HG03108 (cell line): ENCODE measurements around the gene TFDP1.

ENCODE experiments used
- ATAC-seq: cut with Tn5 transposase; IDR thresholded peaks from one replicate; pipeline ENCODE4 v1.9.1; 2021; ENCODE audit warnings: moderate library complexity; ENCODE audit not compliant: unreplicated experiment

The TFDP1 gene

DNA sequence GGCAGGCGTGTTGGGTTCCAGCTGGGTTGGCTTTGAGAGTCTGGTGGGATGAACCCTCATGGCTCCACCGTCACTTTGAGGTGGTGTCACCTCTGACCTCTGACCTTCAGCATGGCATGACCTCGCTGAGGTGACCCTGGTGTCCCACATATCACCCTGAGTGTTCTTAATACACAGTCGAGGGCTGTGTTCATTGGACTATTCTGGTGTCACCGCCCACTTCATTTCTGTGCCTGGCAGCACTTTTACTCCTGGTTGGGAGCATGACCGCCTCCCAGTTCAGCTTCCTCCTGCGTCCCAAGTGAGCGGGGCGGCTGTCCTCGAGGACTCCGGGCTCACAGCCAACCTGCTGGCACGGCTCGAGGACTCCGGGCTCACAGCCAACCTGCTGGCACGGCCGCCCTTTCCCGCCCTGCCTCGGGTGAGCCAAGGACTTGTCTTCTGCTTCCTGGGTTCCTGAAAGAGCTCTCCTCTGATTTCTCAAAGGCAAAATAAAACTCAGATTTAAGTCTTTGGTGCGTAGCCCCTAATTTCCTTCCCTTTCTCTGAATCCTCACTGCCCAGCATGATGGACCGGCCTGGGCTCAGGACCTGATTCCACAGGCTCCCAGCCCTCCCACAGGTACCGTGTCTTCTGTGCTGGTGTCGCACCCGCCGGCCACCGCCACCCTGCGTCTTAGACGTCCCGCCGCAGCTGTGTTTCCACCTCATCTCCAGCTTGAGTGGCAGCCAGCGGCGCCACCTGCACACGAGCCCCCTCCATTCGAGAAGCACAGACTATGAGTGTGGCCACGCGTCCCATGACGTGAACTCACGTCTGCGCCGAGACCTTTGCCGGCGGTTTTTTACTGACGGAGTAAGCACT lies 63.0 kb downstream of the TFDP1 start:
- ATAC-seq = no peak

GRCh38 chr13:113648216-113648610 lies 63.7 kb downstream of the TFDP1 start:
- no peak for ATAC-seq

GRCh38 chr13:113649212-113649611 lies 64.7 kb downstream of the TFDP1 start:
- ATAC-seq = no peak

DNA sequence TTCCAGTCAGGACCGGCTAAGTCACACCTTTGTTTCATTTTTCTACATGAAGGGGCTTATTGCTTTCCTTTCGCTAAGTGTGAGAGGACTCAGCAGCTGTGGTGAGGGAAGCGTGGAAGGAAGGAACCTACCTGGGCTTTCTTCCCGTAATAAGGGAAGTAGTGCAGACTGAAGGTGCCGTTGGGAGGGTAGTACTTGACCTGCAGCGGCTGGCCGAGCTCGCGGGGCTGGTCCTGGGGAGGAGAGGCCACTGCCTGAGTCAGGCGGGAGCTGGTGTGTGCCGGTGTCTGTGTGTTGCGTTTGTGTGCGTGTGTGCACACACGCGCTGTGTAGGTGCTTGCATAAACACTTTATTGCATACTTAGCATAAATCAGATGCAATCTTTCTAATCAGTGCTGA lies 65.7 kb downstream of the TFDP1 start:
- no peak for ATAC-seq

- ATAC-seq = no peak
These were observed 66.2 kb downstream of the TFDP1 start for GRCh38 chr13:113650731-113651148.

GRCh38 chr13:113651511-113652403 lies 67.2 kb downstream of the TFDP1 start:
- no peak for ATAC-seq

GRCh38 chr13:113652404-113653263 lies 68.1 kb downstream of the TFDP1 start:
- ATAC-seq = no peak

DNA sequence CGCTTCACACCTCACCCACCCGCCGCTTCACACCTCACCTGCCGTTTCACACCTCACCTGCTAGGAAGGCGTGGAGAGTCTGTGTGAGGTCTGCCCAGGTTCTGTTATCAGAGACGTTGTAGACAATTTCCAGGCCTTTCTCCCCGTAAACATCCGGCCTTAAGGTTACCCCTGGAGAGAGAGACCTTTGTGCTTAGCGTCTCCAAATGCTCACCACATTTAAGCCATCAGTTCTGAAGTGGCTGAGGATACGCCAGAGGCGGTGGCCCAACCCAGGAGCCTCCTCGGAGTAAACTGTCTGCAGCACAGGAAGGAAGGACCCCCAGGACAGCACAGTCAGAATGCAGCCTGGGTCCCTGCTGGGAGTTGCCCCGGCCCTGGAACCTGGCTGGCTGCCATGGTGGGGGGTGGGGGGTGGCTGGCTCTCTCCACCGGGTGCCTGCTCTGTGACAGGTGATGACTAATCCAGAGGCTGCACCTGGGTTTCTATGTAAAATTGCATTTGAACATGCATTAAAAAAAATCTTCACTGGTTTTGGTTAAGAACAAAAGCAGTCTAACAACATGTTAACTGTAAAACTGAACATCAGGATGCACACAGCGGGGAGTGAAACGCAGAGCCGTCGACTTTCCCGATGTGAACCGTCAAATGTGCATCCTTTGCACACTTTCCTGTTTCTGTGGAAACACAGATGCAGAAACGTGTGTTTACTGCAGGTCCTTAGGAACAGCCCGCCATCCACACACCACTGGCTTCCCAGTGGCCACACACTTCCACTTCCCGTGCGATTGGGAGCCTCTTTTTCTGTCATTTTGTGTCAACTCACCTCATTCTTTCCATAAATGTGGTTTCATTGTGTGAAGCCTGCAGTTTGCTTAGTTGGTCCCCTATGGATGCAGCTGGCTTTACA lies 69.0 kb downstream of the TFDP1 start:
- ATAC-seq = no peak

DNA sequence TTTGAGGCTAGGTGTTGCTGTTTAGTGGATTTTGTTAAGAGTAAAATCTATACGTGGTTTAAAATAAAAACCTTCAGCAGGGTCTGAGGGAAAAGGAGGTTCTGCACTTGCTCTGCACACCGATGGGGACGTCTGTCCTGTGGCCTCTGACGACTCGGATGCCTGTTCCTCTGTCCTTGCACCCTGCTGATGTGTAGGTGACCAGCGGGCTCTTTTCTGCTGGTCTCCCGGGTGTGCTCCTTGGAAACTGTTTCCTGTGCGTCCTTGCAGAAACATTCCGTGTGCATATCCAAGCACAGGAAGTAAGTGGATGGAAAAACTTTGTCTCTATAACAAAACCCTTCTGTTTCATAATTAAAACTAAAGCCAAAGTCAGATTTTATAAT lies 69.6 kb downstream of the TFDP1 start:
- no peak for ATAC-seq

DNA sequence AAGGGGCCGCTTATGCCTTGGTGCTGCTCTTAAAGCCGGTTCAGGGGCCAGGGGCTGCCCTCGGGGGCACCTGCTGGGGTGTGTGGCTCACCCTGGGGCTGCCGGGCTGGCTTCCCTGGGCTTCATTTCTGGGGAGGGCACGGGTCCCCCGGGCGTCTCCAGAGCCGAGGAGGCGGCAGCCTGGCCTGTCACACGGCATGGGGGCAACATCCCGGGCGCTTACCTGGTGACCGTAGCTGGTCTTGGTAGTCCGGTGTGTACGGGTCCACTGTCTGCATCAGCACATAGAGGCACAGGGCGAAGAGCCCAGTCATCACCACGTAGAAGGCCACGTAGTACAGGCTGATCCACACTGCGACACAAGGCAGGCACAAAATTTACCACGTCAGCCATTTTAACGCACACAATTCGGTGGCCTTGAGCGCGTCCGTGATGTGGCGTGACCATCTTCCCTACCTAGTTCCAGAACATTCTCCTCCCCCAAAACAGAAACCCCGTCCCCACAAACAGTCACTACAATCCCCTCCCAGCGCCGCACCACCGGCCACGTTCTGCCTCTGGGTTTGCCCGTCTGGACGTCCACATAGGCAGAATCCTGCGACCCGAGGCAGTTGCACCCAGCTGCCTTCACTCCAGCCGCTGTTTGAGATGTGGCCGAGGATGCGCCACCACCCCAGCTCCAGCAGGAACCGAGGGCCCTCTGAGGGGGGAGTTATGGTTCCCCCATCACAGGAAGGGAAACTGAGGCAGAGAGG lies 70.2 kb downstream of the TFDP1 start:
- no peak for ATAC-seq

- no peak for ATAC-seq
These were observed 70.9 kb downstream of the TFDP1 start for GRCh38 chr13:113655346-113656002.

DNA sequence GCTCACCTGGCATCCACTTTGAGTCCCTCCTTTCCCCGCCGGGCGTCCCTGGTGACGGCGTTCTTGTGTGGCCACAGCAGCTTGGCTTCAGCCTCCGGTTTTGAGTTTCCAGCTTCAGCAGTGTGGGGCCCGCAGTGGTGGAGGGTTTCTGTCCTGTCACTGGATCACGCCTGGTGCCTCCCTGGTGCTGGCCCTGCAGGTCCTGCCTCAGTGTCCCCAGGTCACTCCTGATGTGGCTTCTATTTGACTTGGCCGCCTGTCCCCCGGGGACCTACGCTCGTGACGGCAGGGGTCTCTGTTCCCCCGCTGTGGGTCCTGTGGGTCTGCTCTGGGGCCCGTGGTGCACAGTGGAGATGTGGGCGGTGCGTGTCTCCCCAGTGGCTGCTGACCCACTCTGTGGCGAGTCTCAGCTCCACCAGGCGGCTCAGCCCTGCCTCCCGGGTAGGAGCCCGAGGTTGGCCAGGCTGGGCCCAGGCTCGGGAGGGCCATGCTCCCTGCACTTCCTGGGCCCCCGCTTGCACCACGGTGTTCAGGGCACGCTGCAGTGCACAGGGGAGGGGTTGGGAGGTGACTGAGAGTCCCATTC lies 71.5 kb downstream of the TFDP1 start:
- no peak for ATAC-seq

- ATAC-seq = no peak
These were observed 72.5 kb downstream of the TFDP1 start for GRCh38 chr13:113656831-113657671.

GRCh38 chr13:113657851-113658741 lies 73.5 kb downstream of the TFDP1 start, which contains the start of gene ATP4B:
TSS of gene ATP4B (minus strand) at chr13:113658198. CDS start at chr13:113658144, 54 bp downstream.
- ATAC-seq = no peak

- ATAC-seq = no peak
These were observed 74.3 kb downstream of the TFDP1 start for GRCh38 chr13:113658836-113659235.

DNA sequence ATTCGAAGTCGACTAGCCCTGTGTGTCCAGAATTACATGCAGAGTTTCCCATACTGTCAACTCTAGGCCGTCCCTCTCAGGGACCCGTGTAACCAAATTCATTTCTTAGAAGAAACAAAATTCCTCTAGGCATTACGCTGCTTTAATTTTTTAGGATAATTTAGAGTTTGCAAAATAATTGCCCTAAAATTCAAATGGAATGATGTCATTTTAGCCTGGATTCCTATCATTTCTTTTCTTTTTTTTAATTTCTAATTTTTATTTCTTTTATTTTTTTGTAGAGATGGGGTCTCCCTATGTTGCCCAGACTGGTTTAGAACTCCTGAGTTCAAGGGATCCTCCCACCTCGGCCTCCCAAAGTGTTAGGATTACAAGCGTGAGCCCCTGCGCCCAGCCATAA lies 74.8 kb downstream of the TFDP1 start:
- no peak for ATAC-seq
